Suprapubic skin (tissue), 3 donors: ENCODE measurements around the gene SPOCK3.

Experiments
- CTCF ChIP-seq, 2 donors: fragments of 200-600 bp in 1 of 2; fragments of 450-650 bp in 1 of 2; sonication (generic) in 1 of 2; IDR thresholded peaks; one replicate each; pipeline ENCODE4 v1.5.1; 2016 to 2019; ENCODE audit warnings: antibody characterized with exemption in 2 of 2, mild to moderate bottlenecking in 1 of 2, moderate library complexity in 1 of 2
- POLR2AphosphoS5 ChIP-seq, 3 donors: sonication (generic); formaldehyde crosslinking; IDR thresholded peaks; one replicate each; pipeline ENCODE4 v1.6.1; 2017; ENCODE audit warnings: antibody characterized with exemption in 3 of 3

GRCh38 chr4:167210166-167210565, 24.1 kb downstream of the SPOCK3 start:
- TF ChIP-seq CTCF (IDR thresholded peaks at IDR 0.05) (no peak), POLR2AphosphoS5 (IDR thresholded peaks at IDR 0.05) (no peak)
